HG03196 (cell line): ENCODE data around the gene ITGA1.
A peak's percentile ranks its signal among the peaks of the same experiment; 100 is the strongest.

Experiments used
- ATAC-seq: cut with Tn5 transposase; IDR thresholded peaks from one replicate; pipeline ENCODE4 v1.9.1; 2021; ENCODE audit not compliant: unreplicated experiment

ITGA1 gene

DNA sequence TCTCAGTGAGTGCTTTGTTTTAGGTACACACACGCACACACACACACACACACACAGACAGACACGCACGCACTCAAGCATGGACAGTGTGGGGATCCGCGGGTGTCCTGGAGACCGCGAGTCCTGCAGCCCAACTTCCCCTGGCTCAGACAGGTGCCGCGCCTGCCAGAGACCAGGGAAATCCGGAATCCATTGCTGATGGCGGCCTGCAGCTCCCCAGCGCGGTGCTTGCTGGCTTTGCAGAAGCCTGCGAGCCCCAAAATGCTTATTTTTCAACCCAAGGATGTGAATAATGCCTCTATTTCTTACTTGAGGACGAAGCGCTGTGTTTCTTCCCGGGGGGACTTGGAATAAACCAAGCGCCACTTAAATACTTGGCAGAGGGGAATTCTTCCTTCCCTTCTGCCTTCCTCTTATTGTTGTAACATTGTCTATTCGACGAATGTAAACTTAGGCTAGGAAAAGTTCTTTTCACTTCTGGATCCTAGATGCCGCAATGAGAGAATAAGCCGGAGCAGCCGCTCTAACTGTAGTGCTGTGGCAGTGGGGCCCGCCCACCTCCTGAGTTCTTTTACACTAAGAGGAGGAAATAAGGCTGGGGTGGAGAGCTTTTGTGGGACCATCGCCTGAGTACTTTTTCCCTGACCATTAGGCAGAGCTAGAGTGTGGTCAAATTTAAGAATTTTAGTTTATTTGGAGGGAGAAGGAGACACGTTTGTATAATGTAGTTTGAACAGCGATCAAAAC lies 202.2 kb downstream of the ITGA1 start:
- peak; percentile 22 for ATAC-seq

DNA sequence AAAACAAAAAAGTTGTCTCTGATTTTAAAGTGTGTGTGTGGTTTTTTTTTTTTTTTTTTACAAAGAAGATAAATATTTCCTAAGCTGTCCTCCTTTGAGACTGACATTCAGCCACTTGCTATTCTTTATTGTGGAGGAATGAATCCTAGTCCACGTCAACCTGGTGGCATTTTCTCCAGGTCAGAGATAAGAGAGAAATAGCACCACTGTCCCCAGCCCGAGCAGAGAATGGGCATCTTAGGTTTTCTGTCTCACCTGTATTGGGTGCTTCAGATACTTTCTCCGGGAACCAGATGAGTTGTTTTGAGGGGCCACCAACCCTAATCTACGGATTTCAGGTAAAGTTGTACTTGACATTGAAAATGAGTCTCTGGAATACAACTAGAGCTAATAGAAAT lies 202.8 kb downstream of the ITGA1 start:
- no peak for ATAC-seq

DNA sequence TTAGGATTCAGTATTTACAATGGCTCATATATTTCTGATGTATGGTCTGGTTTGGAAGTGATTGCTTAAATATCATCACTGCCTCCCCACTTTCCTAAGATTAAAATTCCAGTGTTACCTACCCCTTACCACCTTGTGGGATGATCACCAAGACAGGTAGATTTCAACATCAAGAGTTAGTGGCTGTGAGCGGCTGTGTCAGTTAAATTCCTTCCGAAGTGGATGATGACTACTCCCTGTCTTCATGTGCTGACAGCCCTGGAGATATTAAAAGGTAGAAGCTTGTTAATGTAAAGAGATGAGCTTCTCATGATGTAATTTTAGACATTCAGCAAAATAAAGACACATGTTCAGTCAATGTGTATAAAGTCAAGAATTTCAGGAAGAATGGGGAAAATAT lies 205.7 kb downstream of the ITGA1 start:
- ATAC-seq, result no peak

DNA sequence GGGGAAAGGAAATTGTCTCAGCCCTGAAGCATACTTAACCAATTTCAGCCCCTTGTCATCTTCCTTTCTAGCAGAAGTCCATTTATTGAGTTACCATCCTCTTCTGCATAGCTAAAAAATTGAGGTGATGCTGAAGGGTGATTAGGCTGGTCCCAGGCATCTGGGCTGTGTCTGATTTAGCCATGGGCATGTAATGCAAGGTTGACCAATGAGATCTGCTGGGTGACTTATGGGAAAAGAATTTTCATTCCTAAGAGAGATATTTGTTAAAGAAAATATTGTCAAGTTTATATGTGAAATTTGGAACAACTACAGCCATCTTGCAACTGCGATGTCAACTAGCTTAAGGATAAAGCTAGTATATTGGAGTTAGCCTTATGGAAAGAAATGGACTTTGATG lies 206.6 kb downstream of the ITGA1 start:
- ATAC-seq, result no peak

DNA sequence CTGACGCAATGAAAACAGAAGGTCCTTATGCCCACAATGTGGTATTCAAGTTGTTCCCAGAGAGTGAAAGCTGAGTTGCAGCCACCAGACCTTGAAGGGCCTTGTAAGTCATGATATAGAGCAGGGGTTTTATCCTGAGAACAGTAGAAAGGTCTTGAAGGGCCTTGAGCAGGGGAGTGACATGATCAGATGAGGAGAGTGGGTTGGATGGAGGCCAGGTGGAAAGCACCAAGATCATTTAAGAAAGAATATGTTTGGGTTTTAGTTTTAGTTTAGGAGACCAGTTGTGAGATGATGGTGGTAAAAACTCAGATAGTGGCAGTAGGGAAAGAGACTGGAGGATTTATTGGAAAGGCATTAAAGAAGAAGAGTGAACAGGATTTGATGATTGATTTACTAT lies 207.4 kb downstream of the ITGA1 start:
- ATAC-seq, result no peak

DNA sequence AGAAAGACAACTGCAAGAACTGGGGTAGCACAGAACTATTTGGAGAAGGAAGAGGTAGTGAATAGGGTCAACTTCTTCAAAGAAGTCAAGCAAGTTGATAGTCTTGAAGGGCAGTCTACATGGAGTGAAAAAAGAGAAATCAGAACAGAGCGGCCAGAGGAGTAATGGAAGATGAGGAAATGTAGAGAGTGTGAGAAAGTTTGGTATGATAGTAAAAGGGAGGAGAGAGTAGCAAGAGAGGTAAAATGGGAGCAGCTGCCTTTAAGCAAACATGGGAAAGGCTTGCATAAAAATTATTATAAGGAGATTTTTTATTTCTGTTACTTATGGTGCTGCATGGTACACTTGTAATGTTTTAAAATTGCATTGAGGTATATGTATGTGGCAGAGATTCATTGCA lies 208.2 kb downstream of the ITGA1 start:
- no peak for ATAC-seq

DNA sequence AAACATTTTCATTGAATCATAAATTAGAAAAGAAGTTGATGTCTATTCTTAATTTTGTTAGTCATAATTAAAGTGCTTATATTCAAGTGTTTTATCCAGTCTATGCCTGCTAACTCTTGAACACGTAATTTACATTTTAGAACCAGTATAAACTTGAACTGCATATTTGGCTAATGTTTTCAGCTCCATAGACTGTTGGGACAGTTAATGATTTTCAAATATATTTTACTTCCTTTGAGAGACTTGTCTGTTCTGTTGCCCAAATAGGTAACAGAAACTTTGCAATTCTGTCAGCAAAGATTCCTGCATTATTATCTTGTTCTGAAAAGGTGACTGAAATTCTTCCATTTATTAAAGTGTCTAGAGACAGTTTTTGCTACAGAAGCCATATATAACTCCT lies 209.3 kb downstream of the ITGA1 start:
- no peak for ATAC-seq

DNA sequence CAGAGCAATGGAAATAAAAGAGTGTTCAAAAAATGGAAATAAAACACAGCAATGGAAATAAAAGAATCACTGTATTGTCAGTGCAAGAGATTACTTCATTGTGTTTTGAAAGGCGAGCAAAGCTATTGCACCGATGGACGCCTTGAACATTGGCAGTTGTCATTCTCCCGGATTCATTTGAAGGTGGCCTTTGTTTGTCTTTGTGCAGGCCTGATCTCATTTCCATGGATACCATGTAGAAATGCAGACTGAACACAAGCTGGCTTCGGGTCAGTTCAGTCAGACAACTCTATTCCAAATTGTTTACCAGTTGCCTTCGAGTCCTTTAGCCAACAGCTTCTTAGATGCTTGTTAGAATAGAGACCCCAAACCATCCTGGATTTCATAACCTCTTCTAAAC lies 209.7 kb downstream of the ITGA1 start:
- no peak for ATAC-seq

DNA sequence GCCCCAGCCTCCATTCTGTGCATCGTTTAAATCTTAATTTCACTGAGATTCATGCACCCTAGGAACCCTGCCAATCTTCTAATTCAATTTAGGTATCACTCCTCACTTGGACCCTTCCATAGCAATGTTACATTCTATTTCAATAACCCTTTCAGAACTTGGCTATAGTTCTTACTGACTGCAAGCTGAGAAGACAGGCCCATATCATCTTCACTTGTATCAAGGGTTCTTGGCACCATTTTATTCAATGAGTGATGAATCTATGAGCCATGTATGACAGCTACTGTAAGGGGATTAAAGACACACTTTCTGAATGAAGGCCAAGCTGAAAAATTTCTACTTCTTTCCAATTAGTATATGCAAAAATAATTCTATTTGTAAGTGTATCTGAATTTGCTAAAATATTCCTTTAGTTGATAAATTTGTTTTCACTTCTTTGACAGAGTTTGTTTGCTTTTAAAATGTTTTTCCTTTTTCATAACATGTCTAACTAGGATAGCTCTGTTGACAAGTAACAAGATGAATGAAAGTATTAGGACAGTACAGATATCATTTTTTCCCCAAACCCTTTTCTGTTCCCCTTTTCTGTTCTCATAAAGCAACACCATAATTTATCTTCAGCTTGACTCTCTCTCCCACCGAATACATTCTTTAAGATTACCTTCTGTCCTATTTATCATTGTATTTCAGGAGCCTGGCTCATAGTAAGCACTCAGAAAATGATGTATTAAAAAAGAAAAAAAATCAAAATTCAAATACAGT lies 211.0 kb downstream of the ITGA1 start:
- ATAC-seq, result no peak

DNA sequence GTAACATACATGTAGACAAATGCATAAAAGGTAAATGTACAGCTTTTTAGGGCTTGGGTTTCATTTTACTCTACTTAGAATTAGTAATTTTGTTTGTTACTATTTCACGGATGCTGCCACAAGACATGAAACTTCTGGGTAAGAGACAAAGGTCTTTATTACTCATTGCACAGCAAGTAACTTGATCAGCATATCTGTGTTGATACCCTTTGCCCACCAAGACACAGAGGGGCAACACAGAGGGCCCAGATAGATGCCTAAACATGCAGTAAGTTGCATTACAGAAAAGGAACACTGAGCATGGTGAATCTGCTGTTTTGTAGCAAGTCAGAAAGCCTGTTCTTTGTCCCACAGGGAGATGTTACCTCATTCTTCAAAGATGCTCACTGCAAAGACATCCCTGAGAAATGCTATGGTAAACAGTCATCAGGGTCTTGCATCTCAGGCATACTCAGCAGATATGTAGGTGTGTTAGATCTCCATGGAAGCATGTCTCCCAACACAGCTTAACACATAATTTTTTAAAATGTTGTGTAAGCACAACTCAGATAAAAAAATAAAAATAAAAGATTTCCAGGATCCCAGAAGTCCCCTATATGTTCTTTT lies 211.7 kb downstream of the ITGA1 start:
- no peak for ATAC-seq

DNA sequence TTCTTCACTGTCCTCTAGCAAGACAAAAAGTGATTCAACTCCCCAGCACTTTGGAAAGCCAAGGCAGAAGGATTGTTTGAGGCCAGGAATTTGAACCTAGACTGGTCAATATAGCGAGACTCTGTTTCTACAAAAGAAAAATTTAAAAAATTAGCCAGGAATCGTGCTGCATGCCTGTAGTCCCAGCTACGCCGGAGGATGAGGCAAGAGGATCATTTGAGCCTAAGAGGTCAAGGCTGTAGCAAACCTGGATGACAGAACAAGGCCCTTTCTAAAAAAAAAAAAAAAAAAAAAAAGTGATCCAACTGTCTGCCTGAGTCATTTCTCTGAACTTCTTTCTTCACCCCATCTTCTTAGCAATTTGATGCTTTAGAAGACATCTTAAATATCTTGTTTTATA lies 213.8 kb downstream of the ITGA1 start:
- ATAC-seq, result no peak

DNA sequence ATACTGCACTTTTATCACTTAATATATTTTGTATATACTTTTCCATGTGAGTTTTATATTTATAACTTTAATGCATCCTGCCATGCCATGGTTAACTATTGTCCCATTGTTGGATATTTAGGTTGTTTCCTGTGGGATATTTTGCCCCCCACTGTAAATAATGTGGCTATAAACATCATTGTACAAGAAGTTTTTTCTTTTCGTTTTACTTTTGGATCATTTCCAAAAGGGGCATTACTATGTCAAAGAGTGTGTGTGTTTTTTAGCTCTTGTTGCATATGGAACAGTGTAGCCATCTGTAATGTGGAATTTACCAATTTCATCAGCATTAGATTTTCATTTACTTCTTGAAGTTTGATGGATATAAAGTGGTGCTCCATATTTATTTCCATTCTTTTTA lies 214.8 kb downstream of the ITGA1 start:
- ATAC-seq, result no peak

DNA sequence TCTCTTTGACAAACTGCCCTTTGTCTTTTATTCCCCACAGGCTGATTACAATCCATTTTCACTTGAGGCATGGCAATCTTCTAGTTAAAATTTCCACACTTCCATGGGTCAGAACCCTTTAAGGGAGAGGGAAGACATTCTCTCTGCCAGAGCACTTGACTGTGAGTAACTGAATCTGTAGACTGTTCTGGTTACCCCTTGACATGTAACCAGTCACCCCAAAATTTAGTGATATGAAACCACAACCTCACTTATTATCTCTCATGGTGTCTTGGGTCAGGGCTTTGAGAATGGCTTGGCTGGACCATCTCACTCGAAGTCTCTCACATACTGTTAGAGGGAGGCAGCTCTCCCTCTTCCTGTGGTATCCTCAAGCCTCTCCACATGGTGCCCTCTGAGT lies 215.4 kb downstream of the ITGA1 start:
- no peak for ATAC-seq

DNA sequence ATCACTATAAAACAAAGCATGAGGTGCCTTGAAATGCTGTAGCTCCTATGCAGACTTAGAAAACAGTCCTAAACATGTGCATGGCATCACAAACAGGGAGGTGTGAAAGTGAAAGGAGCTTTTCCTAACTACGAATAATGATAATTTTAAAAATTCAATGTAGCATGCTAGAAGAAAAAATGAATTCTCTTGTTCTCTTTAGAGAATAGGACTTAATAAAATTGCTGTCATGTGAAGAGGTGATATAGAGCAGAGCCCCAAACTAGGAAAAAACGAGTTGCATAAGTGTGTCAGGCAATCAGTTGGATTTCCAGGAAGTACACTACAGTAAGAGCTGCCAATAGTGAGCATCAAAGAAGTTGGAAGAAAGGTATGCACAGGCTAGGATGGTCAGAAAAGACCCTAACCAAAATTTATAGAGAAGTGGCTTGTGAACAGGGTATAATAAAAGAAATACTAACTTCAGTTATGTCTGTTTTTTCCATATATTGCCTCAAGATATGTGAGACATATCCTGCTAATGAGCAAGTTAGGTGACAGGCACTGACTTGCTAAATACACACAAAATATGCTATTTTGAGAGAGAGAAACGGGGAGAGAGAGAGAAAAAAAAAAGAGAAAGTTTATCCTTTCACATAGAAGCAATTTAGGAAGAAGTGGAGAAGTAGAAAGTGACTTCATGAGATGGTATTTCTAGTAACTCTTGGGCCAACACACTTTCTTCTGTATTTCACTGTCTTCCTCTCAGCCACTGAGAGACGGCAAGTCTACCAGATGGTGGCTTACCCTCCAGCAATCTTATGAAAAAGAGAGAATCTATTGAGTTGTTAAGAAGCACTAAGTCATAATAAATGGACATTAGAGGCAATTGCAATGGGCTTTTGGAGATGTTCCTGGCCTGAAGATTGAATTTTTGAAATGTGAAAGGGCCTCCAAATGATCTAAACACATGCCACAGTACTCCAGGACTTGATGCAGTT lies 219.5 kb downstream of the ITGA1 start:
- ATAC-seq, result no peak

DNA sequence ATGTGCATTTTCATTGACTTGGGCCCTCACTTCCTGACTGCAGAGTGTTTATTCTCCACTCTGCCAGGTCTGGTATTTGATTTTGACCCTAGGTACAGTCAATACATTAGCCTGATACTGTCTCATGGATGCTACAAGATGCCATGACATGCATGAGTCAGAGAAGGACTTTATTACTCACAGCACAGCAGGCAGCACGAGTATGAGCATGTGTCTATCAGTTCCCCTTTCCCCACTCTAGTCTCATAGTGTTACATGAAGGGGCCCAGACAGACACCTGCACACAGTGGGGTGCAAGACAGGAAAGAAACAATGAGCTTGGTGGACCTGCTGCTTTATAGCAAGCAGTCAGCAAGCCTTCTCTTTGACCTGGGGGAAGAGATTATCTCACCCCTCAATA lies 221.0 kb downstream of the ITGA1 start:
- peak; percentile 88 for ATAC-seq
